Aorta (tissue), 5 donors: ENCODE results near the gene SEC14L5. TPM values are rescaled to one million over a fixed set of nuclear protein-coding genes. Genes with fewer than 3 reads are reported as not detected.

Source experiments
- ATAC-seq: fragments of 200-7000 bp; cut with Tn5 transposase; one replicate; pipeline ENCODE4 v1.9.1; 2022; ENCODE audit warnings: moderate library complexity; ENCODE audit not compliant: low FRiP score
- DNase-seq, 2 donors: peaks; one replicate each; pipeline ENCODE4 v3.0.0-alpha.2; 2020
- H3K27ac ChIP-seq, 2 donors: one replicate each; pipeline ENCODE4 v1.5.1; 2013; ENCODE audit warnings: low read length in 2 of 2, mild to moderate bottlenecking in 2 of 2, moderate library complexity in 2 of 2, control low read depth in 1 of 2, inconsistent platforms in 1 of 2, low read depth in 1 of 2
- H3K27me3 ChIP-seq, 2 donors: one replicate each; pipeline ENCODE4 v1.6.1; 2013; ENCODE audit warnings: control low read depth in 1 of 2, low read length in 1 of 2, mild to moderate bottlenecking in 1 of 2, moderate library complexity in 1 of 2; ENCODE audit not compliant: insufficient read depth in 2 of 2, control insufficient read depth in 1 of 2
- H3K36me3 ChIP-seq, 2 donors: one replicate each; pipeline ENCODE4 v1.6.1; 2013; ENCODE audit warnings: control low read depth in 1 of 2, low read length in 1 of 2, mild to moderate bottlenecking in 1 of 2; ENCODE audit not compliant: insufficient read depth in 2 of 2, control insufficient read depth in 1 of 2
- H3K4me1 ChIP-seq, 2 donors: one replicate each; pipeline ENCODE4 v1.6.1; 2013; ENCODE audit warnings: low read length in 2 of 2, control low read depth in 1 of 2, mild to moderate bottlenecking in 1 of 2, moderate library complexity in 1 of 2; ENCODE audit not compliant: insufficient read depth in 2 of 2, control insufficient read depth in 1 of 2
- H3K4me3 ChIP-seq, 2 donors: one replicate each; pipeline ENCODE4 v1.5.1; 2013; ENCODE audit warnings: low read length in 2 of 2, control low read depth in 1 of 2, mild to moderate bottlenecking in 1 of 2
- H3K9me3 ChIP-seq: one replicate; pipeline ENCODE4 v1.6.1; 2013; ENCODE audit warnings: mild to moderate bottlenecking, low read length; ENCODE audit not compliant: control insufficient read depth
- WGBS, 2 donors: extraction: QIAGEN DNeasy Blood & Tissue Kit; methylation state at CpG; one replicate each; pipeline ENCODE4 v1.1.7; 2013; 5-methylcytosine and 5-hydroxymethylcytosine counted together
- intact Hi-C, 2 donors: fragments of 100-400 bp; cut with DNase I; formaldehyde crosslinking; loops; one replicate each; pipeline versions ENCODE4 v1.14.2 to v1.15.0; 2022
- polyA plus RNA-seq, 2 donors: library from polyadenylated mRNA; stranded (reverse); fragments of 200-250 nt; gene quantifications; one replicate each; pipeline ENCODE4 v1.2.3, GENCODE V29; 2013
- total RNA-seq, 2 donors: library from RNA; stranded (reverse); fragmentation: NEBNext Ultra II Directional; extraction: Animal tissue kit (Norgen Biotek cat#: 25700); gene quantifications; one replicate each; pipeline ENCODE4 v1.2.1, GENCODE V29; 2021
- donor health status: healthy with polysubstance abuse.
- donor health status: Bipolar disorder and iron deficiency.
- donor health status: DM: no; HTN: no; CAD: no.
- donor health status: DM: no; HTN: no; CAD: no.
- donor health status: DM: yes; HTN: yes; CAD: no.

The SEC14L5 gene
- total and polyA plus RNA-seq, 4 donors: 0.26 to 0.90 (median 0.29) TPM; not detected in 1

DNA sequence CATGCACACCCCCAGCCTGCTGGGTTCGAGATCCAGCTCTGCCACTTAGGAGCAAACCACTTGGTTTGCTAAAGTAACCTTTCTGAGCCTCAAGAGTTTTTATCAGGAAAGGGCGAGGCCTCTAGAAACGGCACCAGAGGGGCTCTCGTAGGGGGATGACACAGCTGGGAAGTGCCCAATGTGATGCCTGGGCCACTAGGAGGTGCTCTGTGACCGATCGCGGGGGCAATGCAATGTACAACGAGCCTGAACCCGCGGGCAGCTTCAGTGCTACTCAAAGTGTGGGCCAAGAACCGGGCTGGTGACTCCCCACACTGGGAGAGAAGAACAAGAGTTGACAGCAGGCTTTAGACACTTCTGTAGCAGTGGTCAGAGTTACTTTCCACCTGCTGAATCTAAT, 98.2 kb downstream of the SEC14L5 start:
- 16 to 19% methylated on average over 11 of the region's 11 CpGs for WGBS, 2 donors
- DNase-seq (peak in 1 of 2 donors; percentile 75), ATAC-seq (no peak)
- no peaks in the 10 kb centered on the region for H3K27me3 ChIP-seq
- no peaks in the 10 kb centered on the region for H3K4me1 ChIP-seq
- no peak overlapping the region for H3K27ac ChIP-seq
- H3K9me3 ChIP-seq: no peaks in the 10 kb centered on the region
- H3K4me3 ChIP-seq: no peak overlapping the region
- H3K36me3 ChIP-seq: no peaks in the 10 kb centered on the region
- intact Hi-C loops: no loop called here

DNA sequence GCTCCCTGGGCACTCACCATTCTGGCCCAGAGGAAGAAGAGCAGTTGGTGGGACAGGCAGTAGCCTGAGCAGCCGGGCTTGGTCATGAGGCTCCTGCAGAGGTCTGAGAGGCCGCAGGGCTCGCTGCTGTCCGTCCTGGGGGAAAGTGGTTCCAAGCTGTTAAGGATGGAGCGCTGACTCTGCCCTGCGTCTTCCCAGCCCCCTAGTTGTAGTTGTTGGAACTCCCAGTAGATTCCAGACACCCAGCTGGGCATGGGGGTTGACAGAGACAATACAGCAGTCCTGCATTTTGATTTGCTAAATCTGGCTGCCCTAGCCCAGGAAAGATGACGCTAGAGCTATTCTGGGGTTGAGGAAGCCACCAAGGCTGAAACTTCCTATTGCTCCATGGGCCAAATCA, 100.3 kb downstream of the SEC14L5 start:
- 34 to 42% methylated on average over 7 of the region's 7 CpGs for WGBS, 2 donors
- no peaks in the 10 kb centered on the region for H3K4me1 ChIP-seq
- no peaks in the 10 kb centered on the region for H3K36me3 ChIP-seq
- no peaks in the 10 kb centered on the region for H3K27me3 ChIP-seq
- ATAC-seq (no peak), DNase-seq (peak in 1 of 2 donors; percentile 65)
- H3K9me3 ChIP-seq: no peaks in the 10 kb centered on the region
- intact Hi-C loops: no loop called here
- H3K27ac ChIP-seq: no peak overlapping the region
- no peak overlapping the region for H3K4me3 ChIP-seq

DNA sequence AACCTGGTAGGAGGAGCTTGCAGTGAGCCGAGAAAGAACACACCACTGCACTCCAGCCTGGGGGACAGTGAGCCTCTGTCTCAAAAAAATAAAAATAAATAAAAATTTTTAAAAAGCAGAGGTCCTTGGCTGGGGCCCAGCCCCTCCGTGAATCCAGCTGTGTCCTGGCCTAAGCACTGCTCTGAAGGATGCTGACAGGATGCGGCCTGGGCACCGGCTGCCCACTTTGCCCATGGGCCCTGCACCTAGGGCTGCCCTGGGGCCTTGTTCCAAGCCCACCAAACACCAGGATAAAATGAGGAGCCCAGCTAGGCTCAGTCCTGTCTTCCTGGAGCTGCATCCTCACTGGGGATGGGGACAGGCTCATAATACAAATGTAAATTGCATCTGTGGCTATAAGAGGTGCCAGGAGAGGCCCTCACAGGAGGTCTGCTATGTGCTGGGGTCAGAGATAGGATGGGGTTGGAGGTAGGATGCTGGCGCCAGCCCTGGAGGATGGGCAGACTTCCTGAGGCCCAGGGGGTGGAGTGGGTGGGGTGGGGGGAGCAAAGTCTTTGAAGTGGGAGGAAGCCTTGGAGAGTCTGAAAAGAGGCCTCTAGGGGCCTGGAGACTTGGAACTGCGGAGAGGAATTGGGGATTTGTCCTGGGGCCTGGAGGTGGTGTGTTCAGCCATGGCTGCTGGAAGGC, 101.4 kb downstream of the SEC14L5 start:
- 73 to 80% methylated on average over 6 of the region's 6 CpGs for WGBS, 2 donors
- Histone ChIP-seq H3K36me3 (no peaks in the 10 kb centered on the region), H3K27ac (no peak overlapping the region), H3K4me1 (no peaks in the 10 kb centered on the region), H3K27me3 (no peaks in the 10 kb centered on the region), H3K9me3 (no peaks in the 10 kb centered on the region), H3K4me3 (no peak overlapping the region)
- ATAC-seq (no peak), DNase-seq (peak in 1 of 2 donors; percentile 55)
- intact Hi-C loops: no loop called here

DNA sequence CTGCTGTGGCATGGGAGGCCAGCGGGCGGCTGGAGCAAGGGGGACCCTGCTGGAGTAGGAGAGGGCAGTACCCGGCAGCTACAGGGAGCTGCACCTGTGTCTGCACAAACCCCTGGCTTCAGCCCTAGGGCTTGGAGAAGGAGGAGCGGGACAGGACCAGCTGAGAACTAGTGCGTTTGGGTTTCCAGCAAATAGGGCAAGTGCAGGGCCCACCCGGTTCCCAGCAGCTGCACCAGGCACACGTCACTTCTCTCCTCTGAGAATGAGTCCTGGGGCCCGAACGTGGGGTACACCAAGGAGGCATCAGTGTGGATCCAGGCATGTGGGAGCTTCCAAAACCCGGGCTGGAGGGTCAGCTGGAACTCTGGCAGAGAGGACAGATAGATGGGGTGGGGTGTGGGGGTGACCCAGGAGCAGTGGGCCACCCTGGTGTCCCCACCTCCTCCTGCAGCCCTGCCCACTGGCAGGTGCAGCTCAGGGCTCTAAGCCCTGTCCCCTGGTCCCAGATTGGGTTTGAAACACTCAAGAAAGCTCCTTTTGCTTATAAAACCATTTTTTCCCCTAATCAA, 102.0 kb downstream of the SEC14L5 start:
- Histone ChIP-seq H3K4me1 (no peaks in the 10 kb centered on the region), H3K4me3 (no peak overlapping the region), H3K27ac (no peak overlapping the region), H3K27me3 (no peaks in the 10 kb centered on the region), H3K9me3 (no peaks in the 10 kb centered on the region), H3K36me3 (no peaks in the 10 kb centered on the region)
- intact Hi-C loops: no loop called here
- WGBS, 2 donors: 75 to 77% methylated on average over 10 of the region's 10 CpGs
- DNase-seq (peak in 1 of 2 donors; percentile 38), ATAC-seq (no peak)

DNA sequence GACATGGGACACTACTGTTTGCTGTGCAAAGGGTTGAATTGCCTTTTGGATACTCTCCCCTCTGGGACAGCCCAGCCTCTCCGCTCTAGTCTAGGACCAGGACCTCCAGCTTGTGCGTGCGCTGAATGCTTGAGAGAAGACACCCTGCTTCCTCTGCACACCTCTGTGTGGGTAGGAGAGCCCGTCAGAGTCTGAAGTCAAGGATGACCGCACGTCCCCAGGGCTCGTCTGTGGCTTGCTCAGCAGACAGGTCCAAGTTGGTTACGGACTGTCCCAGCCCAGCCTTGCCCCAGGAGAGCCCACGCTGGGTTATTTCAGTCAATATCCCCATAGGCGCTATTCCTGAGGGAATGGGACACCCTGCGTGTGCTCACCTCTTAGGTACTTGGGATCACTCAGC, 103.9 kb downstream of the SEC14L5 start:
- Histone ChIP-seq H3K4me1 (no peaks in the 10 kb centered on the region), H3K36me3 (no peaks in the 10 kb centered on the region), H3K27ac (no peak overlapping the region), H3K4me3 (no peak overlapping the region), H3K27me3 (no peaks in the 10 kb centered on the region), H3K9me3 (no peaks in the 10 kb centered on the region)
- DNase-seq (peak in 1 of 2 donors; percentile 42), ATAC-seq (no peak)
- intact Hi-C loops: no loop called here
- 81 to 82% methylated on average over 11 of the region's 11 CpGs for WGBS, 2 donors

DNA sequence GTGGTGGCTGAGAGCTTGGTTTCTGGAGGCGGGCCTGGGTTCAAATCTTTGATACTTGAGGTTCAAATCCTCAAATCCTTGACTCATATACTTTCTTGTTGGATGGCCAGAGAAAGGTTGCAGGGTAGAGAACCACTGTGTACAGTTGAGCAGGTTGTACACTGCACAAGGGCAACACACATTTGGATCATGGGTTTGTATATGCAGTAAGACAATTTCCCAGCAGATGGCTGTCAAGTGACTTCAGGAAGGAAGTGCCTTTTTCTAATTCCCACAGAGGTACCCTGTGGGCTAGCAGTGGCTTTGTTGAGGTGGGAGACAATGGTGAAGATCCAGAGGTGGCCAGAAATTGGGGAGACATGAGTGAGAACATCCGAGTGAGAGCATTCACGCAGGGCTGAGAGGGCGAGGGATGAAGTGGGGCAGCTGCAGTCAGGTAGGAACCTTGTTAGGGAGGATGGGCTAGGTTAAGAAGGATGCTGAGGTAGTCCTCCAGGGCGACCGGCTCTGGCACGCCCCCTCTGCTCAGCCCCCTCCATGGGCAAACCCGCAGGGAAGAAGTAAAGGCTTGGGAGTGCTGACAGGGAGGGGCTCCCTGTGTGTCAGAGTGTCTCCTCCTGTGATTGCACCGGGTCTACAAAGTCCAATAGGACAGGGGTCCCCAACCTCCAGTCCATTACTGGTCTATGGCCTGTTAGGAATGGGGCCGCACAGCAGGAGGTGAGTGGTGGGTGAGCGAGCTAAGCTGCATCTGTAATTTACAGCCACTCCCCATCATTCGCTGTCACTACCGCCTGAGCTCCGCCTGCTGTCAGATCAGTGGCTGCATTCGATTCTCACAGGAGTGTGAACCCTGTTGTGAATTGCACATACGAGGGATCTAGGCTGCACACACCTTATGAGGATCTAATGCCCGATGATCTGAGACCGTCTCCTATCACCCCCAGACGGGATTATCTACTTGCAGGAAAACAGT, 104.9 kb downstream of the SEC14L5 start:
- intact Hi-C loops: no loop called here
- WGBS, 2 donors: 60 to 67% methylated on average over 19 of the region's 19 CpGs
- H3K4me1 ChIP-seq: no peaks in the 10 kb centered on the region
- no peaks in the 10 kb centered on the region for H3K27me3 ChIP-seq
- no peak overlapping the region for H3K4me3 ChIP-seq
- no peaks in the 10 kb centered on the region for H3K9me3 ChIP-seq
- DNase-seq (peak in 1 of 2 donors; percentile 59), ATAC-seq (no peak)
- H3K27ac ChIP-seq: no peak overlapping the region
- H3K36me3 ChIP-seq: no peaks in the 10 kb centered on the region

DNA sequence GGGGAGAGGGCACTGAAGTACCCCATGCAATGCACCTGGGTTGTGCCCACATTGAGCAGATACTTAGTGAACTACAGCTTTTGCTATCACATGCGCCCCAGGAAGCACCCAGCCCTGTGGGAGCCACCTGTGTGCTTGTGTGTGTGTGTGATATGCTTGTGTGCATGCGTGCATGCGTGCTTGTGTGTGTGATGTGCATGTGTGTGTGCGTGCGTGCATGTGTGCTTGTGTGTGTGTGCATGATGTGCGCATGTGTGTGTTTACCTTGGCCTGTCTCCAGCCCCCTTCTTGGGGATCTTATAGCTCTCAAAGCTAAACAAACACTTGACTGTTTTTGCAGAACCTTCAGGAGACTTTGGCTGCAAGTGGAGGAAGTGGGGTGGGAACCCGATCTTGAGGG, 106.8 kb downstream of the SEC14L5 start:
- 27 to 30% methylated on average over 7 of the region's 7 CpGs for WGBS, 2 donors
- intact Hi-C loops: no loop called here
- no peaks in the 10 kb centered on the region for H3K27me3 ChIP-seq
- H3K27ac ChIP-seq: no peak overlapping the region
- ATAC-seq (no peak), DNase-seq (peak in 1 of 2 donors; percentile 22)
- H3K9me3 ChIP-seq: no peaks in the 10 kb centered on the region
- no peaks in the 10 kb centered on the region for H3K36me3 ChIP-seq
- H3K4me1 ChIP-seq: no peaks in the 10 kb centered on the region
- H3K4me3 ChIP-seq: no peak overlapping the region

DNA sequence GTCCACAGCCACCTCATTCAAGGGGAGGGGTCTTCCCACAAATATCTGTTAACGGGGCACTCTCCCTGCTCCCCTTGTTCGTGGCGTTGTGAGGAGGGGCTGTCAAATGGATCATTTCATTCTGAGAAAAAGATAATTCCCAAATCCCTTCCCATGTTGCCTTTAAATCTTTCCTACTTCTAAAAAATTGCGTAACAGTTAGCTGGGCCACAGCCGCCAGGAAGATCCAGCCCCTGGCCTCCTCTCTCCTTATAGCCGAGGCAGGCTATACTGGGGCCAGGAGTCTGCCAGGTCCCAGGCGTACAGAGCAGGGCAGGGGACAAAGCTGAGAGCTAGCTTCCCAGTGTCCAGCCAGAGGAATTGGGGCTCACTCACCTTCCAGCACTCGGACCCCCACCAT, 107.2 kb downstream of the SEC14L5 start:
- H3K36me3 ChIP-seq: no peaks in the 10 kb centered on the region
- DNase-seq: peak in 1 of 2 donors; percentile 64
- no peaks in the 10 kb centered on the region for H3K27me3 ChIP-seq
- H3K4me3 ChIP-seq: no peak overlapping the region
- no peaks in the 10 kb centered on the region for H3K9me3 ChIP-seq
- H3K4me1 ChIP-seq: no peaks in the 10 kb centered on the region
- intact Hi-C loops: no loop called here
- no peak overlapping the region for H3K27ac ChIP-seq
- peak; percentile 66 for ATAC-seq
- 23 to 24% methylated on average over 8 of the region's 8 CpGs for WGBS, 2 donors
